Stimulated activated naive CD8-positive, alpha-beta T cell treated with anti-CD3 and anti-CD28 coated beads, Interleukin-15, Interleukin-2, amounts not matched to agents 100 ng/mL and 50 ng/mL, for 24 hours (primary cell): Measurements from ENCODE around the gene DYNLRB1.
A peak's percentile ranks its signal among the peaks of the same experiment; 100 is the strongest.

ENCODE experiments used
- H3K27ac Mint-ChIP-seq: one replicate; pipeline ENCODE4 v1.8.0; 2021; ENCODE audit warnings: mild to moderate bottlenecking, mixed read lengths
- H3K27me3 Mint-ChIP-seq: one replicate; pipeline ENCODE4 v1.8.0; 2021; ENCODE audit warnings: mixed read lengths
- H3K36me3 Mint-ChIP-seq: one replicate; pipeline ENCODE4 v1.8.0; 2021; ENCODE audit warnings: low read depth, mixed read lengths
- H3K4me1 Mint-ChIP-seq: one replicate; pipeline ENCODE4 v1.8.0; 2021; ENCODE audit warnings: low read depth, mixed read lengths
- H3K4me3 Mint-ChIP-seq: one replicate; pipeline ENCODE4 v1.8.0; 2021; ENCODE audit warnings: mild to moderate bottlenecking, mixed read lengths
- H3K9me3 Mint-ChIP-seq: one replicate; pipeline ENCODE4 v1.8.0; 2021; ENCODE audit warnings: mixed read lengths

The DYNLRB1 gene

GRCh38 chr20:34535857-34536256, 19.6 kb downstream of the DYNLRB1 start:
- Mint-ChIP-seq H3K4me3 (no peak overlapping the region), H3K27ac (no peak overlapping the region), H3K36me3 (peaks cover 41% of the 10 kb centered on the region), H3K4me1 (peaks cover 5% of the 10 kb centered on the region), H3K9me3 (no peaks in the 10 kb centered on the region), H3K27me3 (no peaks in the 10 kb centered on the region)

GRCh38 chr20:34536798-34537394, 20.7 kb downstream of the DYNLRB1 start:
- Mint-ChIP-seq H3K27me3 (no peaks in the 10 kb centered on the region), H3K4me3 (no peak overlapping the region), H3K9me3 (no peaks in the 10 kb centered on the region), H3K4me1 (peaks cover 11% of the 10 kb centered on the region), H3K36me3 (peaks cover 49% of the 10 kb centered on the region), H3K27ac (no peak overlapping the region)

- no peak overlapping the region for H3K4me3 Mint-ChIP-seq
- H3K4me1 Mint-ChIP-seq: peaks cover 12% of the 10 kb centered on the region
- H3K36me3 Mint-ChIP-seq: peaks cover 49% of the 10 kb centered on the region
- H3K27me3 Mint-ChIP-seq: no peaks in the 10 kb centered on the region
- no peaks in the 10 kb centered on the region for H3K9me3 Mint-ChIP-seq
- no peak overlapping the region for H3K27ac Mint-ChIP-seq
These were observed 21.4 kb downstream of the DYNLRB1 start for GRCh38 chr20:34537651-34538050.

GRCh38 chr20:34538671-34539123, 22.5 kb downstream of the DYNLRB1 start:
- Mint-ChIP-seq H3K4me3 (no peak overlapping the region), H3K9me3 (no peaks in the 10 kb centered on the region), H3K27me3 (no peaks in the 10 kb centered on the region), H3K4me1 (peaks cover 13% of the 10 kb centered on the region), H3K36me3 (peaks cover 49% of the 10 kb centered on the region), H3K27ac (no peak overlapping the region)

GRCh38 chr20:34539756-34540155, 23.5 kb downstream of the DYNLRB1 start:
- H3K27ac Mint-ChIP-seq: no peak overlapping the region
- peaks cover 23% of the 10 kb centered on the region for H3K4me1 Mint-ChIP-seq
- H3K4me3 Mint-ChIP-seq: no peak overlapping the region
- H3K9me3 Mint-ChIP-seq: no peaks in the 10 kb centered on the region
- no peaks in the 10 kb centered on the region for H3K27me3 Mint-ChIP-seq
- peaks cover 43% of the 10 kb centered on the region for H3K36me3 Mint-ChIP-seq

- Mint-ChIP-seq H3K36me3 (peaks cover 36% of the 10 kb centered on the region), H3K4me3 (no peak overlapping the region), H3K27ac (peak overlapping the region; percentile 42), H3K27me3 (no peaks in the 10 kb centered on the region), H3K4me1 (peaks cover 24% of the 10 kb centered on the region), H3K9me3 (no peaks in the 10 kb centered on the region)
These were observed 24.5 kb downstream of the DYNLRB1 start for GRCh38 chr20:34540596-34541263.

- no peaks in the 10 kb centered on the region for H3K9me3 Mint-ChIP-seq
- peak overlapping the region; percentile 75 for H3K27ac Mint-ChIP-seq
- no peaks in the 10 kb centered on the region for H3K27me3 Mint-ChIP-seq
- peaks cover 24% of the 10 kb centered on the region for H3K4me1 Mint-ChIP-seq
- peaks cover 33% of the 10 kb centered on the region for H3K36me3 Mint-ChIP-seq
- H3K4me3 Mint-ChIP-seq: no peak overlapping the region
These were observed 25.2 kb downstream of the DYNLRB1 start for GRCh38 chr20:34541264-34541901.

GRCh38 chr20:34541917-34542316, 25.7 kb downstream of the DYNLRB1 start:
- Mint-ChIP-seq H3K4me1 (peaks cover 24% of the 10 kb centered on the region), H3K36me3 (peaks cover 29% of the 10 kb centered on the region), H3K27ac (no peak overlapping the region), H3K27me3 (no peaks in the 10 kb centered on the region), H3K4me3 (no peak overlapping the region), H3K9me3 (no peaks in the 10 kb centered on the region)

GRCh38 chr20:34542439-34542838, 26.2 kb downstream of the DYNLRB1 start:
- Mint-ChIP-seq H3K36me3 (peaks cover 24% of the 10 kb centered on the region), H3K4me3 (no peak overlapping the region), H3K27ac (no peak overlapping the region), H3K9me3 (no peaks in the 10 kb centered on the region), H3K4me1 (peaks cover 24% of the 10 kb centered on the region), H3K27me3 (no peaks in the 10 kb centered on the region)

- Mint-ChIP-seq H3K27me3 (no peaks in the 10 kb centered on the region), H3K9me3 (no peaks in the 10 kb centered on the region), H3K4me1 (peaks cover 24% of the 10 kb centered on the region), H3K4me3 (no peak overlapping the region), H3K36me3 (peaks cover 23% of the 10 kb centered on the region), H3K27ac (no peak overlapping the region)
These were observed 27.3 kb downstream of the DYNLRB1 start for GRCh38 chr20:34543463-34544056.

GRCh38 chr20:34544109-34544796, 28.0 kb downstream of the DYNLRB1 start:
- Mint-ChIP-seq H3K27me3 (no peaks in the 10 kb centered on the region), H3K9me3 (no peaks in the 10 kb centered on the region), H3K36me3 (peaks cover 19% of the 10 kb centered on the region), H3K4me3 (peak overlapping the region; percentile 15), H3K27ac (no peak overlapping the region), H3K4me1 (peaks cover 24% of the 10 kb centered on the region)

- Mint-ChIP-seq H3K27ac (no peak overlapping the region), H3K36me3 (no peaks in the 10 kb centered on the region), H3K4me3 (no peak overlapping the region), H3K4me1 (peaks cover 14% of the 10 kb centered on the region), H3K9me3 (no peaks in the 10 kb centered on the region), H3K27me3 (no peaks in the 10 kb centered on the region)
These were observed 30.5 kb downstream of the DYNLRB1 start for GRCh38 chr20:34546751-34547181.

GRCh38 chr20:34547844-34548613, 31.8 kb downstream of the DYNLRB1 start:
- Mint-ChIP-seq H3K4me3 (no peak overlapping the region), H3K27ac (no peak overlapping the region), H3K4me1 (peaks cover 12% of the 10 kb centered on the region), H3K27me3 (no peaks in the 10 kb centered on the region), H3K36me3 (no peaks in the 10 kb centered on the region), H3K9me3 (no peaks in the 10 kb centered on the region)

GRCh38 chr20:34549291-34549928, 33.2 kb downstream of the DYNLRB1 start:
- Mint-ChIP-seq H3K27me3 (no peaks in the 10 kb centered on the region), H3K27ac (no peak overlapping the region), H3K4me1 (peaks cover 4% of the 10 kb centered on the region), H3K4me3 (no peak overlapping the region), H3K36me3 (no peaks in the 10 kb centered on the region), H3K9me3 (no peaks in the 10 kb centered on the region)
